Kidney (tissue), 22 donors: Measurements from ENCODE around the gene SUPT5H. TPM values are rescaled to one million over a fixed set of nuclear protein-coding genes. Genes with fewer than 3 reads are reported as not detected.

Experiments used
- DNase-seq, 5 donors: peaks; one replicate each; pipeline ENCODE4 v3.0.0-alpha.2; 2013 to 2020
- FAIRE-seq: peaks from 2 replicates; lab custom pipeline; 2012; peaks lifted over from hg19 to GRCh38; lab: Jason Lieb, UNC
- H3K27ac ChIP-seq, 2 donors: one replicate each; pipeline ENCODE4 v1.7.0; 2013; ENCODE audit warnings: low read depth in 2 of 2, low read length in 2 of 2, inconsistent platforms in 1 of 2
- H3K27me3 ChIP-seq: one replicate; pipeline ENCODE4 v1.7.1; 2013; ENCODE audit warnings: low read length, inconsistent platforms; ENCODE audit not compliant: control insufficient read depth, insufficient read depth
- H3K36me3 ChIP-seq, 3 donors: one replicate each; pipeline versions ENCODE4 v1.7.0 to v1.7.1; 2013; ENCODE audit warnings: low read length in 3 of 3, control low read depth in 1 of 3, inconsistent platforms in 1 of 3; ENCODE audit not compliant: insufficient read depth in 3 of 3, control insufficient read depth in 2 of 3
- H3K4me1 ChIP-seq, 3 donors: one replicate each; pipeline versions ENCODE4 v1.7.0 to v1.7.1; 2013; ENCODE audit warnings: low read length in 3 of 3, inconsistent platforms in 1 of 3, low read depth in 1 of 3; ENCODE audit not compliant: control insufficient read depth in 2 of 3, insufficient read depth in 2 of 3
- H3K4me3 ChIP-seq, 3 donors: one replicate each; pipeline versions ENCODE4 v1.7.0 to v1.8.1; 2013; ENCODE audit warnings: low read length in 3 of 3, control low read depth in 1 of 3, inconsistent platforms in 1 of 3
- H3K9ac ChIP-seq, 3 donors: one replicate each; pipeline versions ENCODE4 v1.7.0 to v1.7.1; 2013; ENCODE audit warnings: low read length in 3 of 3, control low read depth in 1 of 3, inconsistent platforms in 1 of 3
- H3K9me3 ChIP-seq, 3 donors: one replicate each; pipeline versions ENCODE4 v1.7.0 to v1.7.1; 2013; ENCODE audit warnings: low read length in 3 of 3, control low read depth in 1 of 3, inconsistent platforms in 1 of 3; ENCODE audit not compliant: control insufficient read depth in 2 of 3, insufficient read depth in 1 of 3
- intact Hi-C: fragments of 100-400 bp; cut with DNase I; formaldehyde crosslinking; loops from one replicate; pipeline ENCODE4 v1.11.1; 2022
- long read RNA-seq, 10 donors: library from polyadenylated mRNA in 1 of 10; unstranded in 1 of 10; transcript quantifications; one replicate each; pipeline ENCODE4 v2.0.0 and lab custom pipeline, GENCODE V29; 2021 to 2026
- polyA plus RNA-seq: library from polyadenylated mRNA; stranded (reverse); fragments of 350-450 nt; fragmentation: Illumina TruSeq; extraction: RNeasy Lipid Tissue Mini Kit (QIAGEN cat#74804); gene quantifications from one replicate; pipeline ENCODE4 v1.2.3, GENCODE V29; 2014; ENCODE audit warnings: low read depth, low replicate concordance; ENCODE audit not compliant: insufficient read depth
- total RNA-seq: library from RNA; stranded (reverse); fragmentation: NEBNext Ultra II Directional; extraction: Animal tissue kit (Norgen Biotek cat#: 25700); gene quantifications from one replicate; pipeline ENCODE4 v1.2.1, GENCODE V29; 2021
- TF ChIP-seq, protein P1 (sequence below): IDR thresholded peaks from 3 replicates; pipeline ENCODE4 v1.5.1; 2012; ENCODE audit warnings: mild to moderate bottlenecking, moderate library complexity, borderline replicate concordance; ENCODE audit not compliant: insufficient read depth; ENCODE audit errors: extremely low read depth
- donor health status: control.
- donor health status: control.
- donor health status: control.
- donor health status: control.
- donor health status: control.
- donor health status: DM: yes; HTN: yes; CAD: no.
- donor health status: Normal renal cell carcinoma (clear cell type).

SUPT5H gene
- total RNA-seq = 123 TPM
- 106 TPM for polyA plus RNA-seq
- long read RNA-seq, donor 1, partial matches to known transcripts = 0 of 2 reads
- long read RNA-seq, donor 1, other reads (novel, unspliced or antisense) = 0 of 2 reads
- long read RNA-seq, donor 2, partial matches to known transcripts = 0 of 6 reads
- long read RNA-seq, donor 2, other reads (novel, unspliced or antisense) = 0 of 6 reads
- long read RNA-seq, donor 3, partial matches to known transcripts = 5 of 11 reads
- long read RNA-seq, donor 3, other reads (novel, unspliced or antisense) = 0 of 11 reads
- long read RNA-seq, donor 4, partial matches to known transcripts = 0 of 4 reads
- long read RNA-seq, donor 4, other reads (novel, unspliced or antisense) = 0 of 4 reads
- long read RNA-seq, donor 5, partial matches to known transcripts = 0 of 1 reads
- long read RNA-seq, donor 5, other reads (novel, unspliced or antisense) = 0 of 1 reads
- long read RNA-seq, donor 6, partial matches to known transcripts = 0 of 3 reads
- long read RNA-seq, donor 6, other reads (novel, unspliced or antisense) = 0 of 3 reads
- long read RNA-seq, donor 7, transcript SUPT5H-218 (2 exons, 718 nt) = major isoform, 33 of 60 reads
- long read RNA-seq, donor 7, partial matches to known transcripts = 22 of 60 reads
- long read RNA-seq, donor 7, other reads (novel, unspliced or antisense) = 5 of 60 reads
- long read RNA-seq, donor 8, partial matches to known transcripts = 0 of 3 reads
- long read RNA-seq, donor 8, other reads (novel, unspliced or antisense) = 0 of 3 reads
- long read RNA-seq, donor 9 = 0 reads
- long read RNA-seq, donor 10, partial matches to known transcripts = 5 of 7 reads
- long read RNA-seq, donor 10, other reads (novel, unspliced or antisense) = 0 of 7 reads

DNA sequence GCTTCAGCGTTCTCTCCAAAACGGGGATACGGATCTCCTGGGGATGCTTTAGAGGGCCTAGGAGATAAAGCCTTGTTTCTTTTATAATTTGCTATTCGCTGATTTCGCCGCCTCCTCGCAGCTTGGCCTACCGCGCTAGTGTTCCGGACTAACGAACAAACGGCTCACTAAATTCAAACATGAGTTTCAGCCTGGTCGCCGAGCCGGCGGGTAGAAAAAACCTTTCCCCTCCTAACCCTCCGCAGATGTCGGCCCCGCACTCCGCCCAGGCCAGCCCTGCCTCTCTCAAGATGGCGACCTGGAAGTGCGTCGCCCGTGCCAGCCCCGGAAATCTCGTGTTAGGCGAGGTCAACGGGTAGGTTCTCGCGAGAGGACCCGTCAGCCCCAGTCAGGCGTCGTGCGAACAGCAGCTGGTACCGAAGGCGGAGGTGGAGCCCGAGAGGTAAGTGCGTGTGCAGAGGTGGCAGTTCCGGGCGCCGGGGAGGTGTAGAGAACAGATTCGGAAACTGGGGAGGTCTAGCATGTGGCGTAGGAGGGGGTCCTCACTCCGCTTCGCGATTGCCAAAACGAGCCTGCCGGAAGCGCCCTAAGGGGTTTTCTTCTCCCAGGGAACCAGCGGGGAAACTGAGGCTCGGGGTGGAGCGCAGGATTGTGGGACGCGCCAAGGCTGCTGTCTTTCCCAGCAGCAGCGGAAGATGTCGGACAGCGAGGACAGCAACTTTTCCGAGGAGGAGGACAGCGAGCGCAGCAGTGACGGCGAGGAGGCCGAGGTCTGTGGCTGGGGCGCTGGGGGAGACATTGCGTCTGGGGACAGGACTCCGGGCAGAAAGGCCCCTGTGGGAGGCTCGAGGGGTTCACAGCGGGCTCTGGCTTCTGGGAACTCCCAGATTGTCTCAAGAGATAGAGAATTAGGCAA, at the start of gene SUPT5H:
TSS of gene SUPT5H (plus strand) at position 387 of the 916 bp plus-strand sequence. CDS start at position 696, 309 bp downstream.
- DNase-seq = peak; percentile 97 to 99 (median 98)
- Histone ChIP-seq H3K9ac (peak within 1 kb of the TSS; percentile 96 to 97 (median 97)), H3K27ac (peak within 1 kb of the TSS; percentile 90 to 95), H3K27me3 (no peaks in the 10 kb centered on the region), H3K4me1 (peaks cover 0 to 18% (median 0%) of the 10 kb centered on the region in 3 donors), H3K4me3 (peak within 1 kb of the TSS; percentile 87 to 97 (median 96)), H3K36me3 (peaks cover 0 to 6% (median 0%) of the 10 kb centered on the region in 3 donors), H3K9me3 (no peaks in the 10 kb centered on the region)
- TF ChIP-seq, protein P1, sequence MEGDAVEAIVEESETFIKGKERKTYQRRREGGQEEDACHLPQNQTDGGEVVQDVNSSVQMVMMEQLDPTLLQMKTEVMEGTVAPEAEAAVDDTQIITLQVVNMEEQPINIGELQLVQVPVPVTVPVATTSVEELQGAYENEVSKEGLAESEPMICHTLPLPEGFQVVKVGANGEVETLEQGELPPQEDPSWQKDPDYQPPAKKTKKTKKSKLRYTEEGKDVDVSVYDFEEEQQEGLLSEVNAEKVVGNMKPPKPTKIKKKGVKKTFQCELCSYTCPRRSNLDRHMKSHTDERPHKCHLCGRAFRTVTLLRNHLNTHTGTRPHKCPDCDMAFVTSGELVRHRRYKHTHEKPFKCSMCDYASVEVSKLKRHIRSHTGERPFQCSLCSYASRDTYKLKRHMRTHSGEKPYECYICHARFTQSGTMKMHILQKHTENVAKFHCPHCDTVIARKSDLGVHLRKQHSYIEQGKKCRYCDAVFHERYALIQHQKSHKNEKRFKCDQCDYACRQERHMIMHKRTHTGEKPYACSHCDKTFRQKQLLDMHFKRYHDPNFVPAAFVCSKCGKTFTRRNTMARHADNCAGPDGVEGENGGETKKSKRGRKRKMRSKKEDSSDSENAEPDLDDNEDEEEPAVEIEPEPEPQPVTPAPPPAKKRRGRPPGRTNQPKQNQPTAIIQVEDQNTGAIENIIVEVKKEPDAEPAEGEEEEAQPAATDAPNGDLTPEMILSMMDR = no peak
- intact Hi-C loops = no loop called here
- FAIRE-seq = no peak

DNA sequence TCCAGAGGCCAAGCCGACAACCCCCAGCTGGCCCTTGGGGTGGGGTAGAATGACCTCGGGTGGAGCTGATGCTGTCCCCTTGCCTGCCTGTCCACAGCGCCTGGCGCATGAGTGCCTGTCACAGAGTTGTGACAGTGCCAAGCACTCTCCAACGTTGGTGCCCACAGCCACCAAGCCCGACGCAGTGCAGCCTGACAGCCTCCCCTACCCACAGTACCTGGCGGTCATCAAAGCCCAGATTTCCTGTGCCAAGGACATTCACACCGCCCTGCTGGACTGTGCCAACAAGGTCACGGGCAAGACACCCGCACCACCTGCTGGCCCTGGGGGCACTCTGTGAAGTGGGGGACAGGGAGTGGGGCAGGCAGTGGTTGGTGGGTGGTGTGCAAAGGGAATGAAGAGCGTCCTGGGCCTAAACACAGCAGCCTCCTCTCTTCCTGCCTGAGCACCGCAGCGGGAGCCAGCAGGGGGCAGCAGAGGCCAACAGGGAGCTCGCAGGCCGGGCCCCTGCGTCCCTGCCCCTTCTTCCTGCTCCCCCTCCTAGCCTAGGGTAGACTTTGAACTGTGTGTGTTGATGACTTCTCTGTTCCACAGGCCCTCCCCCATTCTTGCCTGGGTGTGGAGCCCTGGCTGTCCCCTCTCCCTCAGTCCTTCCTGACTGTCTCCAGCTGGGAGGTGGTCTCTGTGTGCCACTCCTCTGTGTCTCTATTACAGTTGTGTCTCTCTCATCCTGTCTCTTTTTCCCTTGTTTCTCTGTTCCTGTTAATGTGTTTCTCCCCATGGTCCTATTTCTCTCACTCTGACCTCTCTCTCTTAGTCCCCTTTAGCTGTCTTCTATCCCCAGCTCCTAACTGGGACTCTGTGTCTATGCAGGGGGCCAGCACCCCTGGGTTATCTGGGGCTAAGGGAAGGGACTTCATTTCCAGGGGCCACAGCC, 47.8 kb upstream of the SUPT5H start:
- peak overlapping the region in 2 of 3 donors; percentile 64 to 69 for H3K9ac ChIP-seq

More for the DNA sequence above, 47.8 kb upstream of the SUPT5H start:
- DNase-seq = peak; percentile 83 to 96 (median 90)
- Histone ChIP-seq H3K36me3 (peaks cover 2 to 12% (median 10%) of the 10 kb centered on the region in 3 donors), H3K4me3 (peak overlapping the region in 1 of 3 donors; percentile 29), H3K9me3 (no peaks in the 10 kb centered on the region), H3K4me1 (peaks cover 3 to 35% (median 23%) of the 10 kb centered on the region in 3 donors), H3K27ac (peak overlapping the region; percentile 85 to 92), H3K27me3 (no peaks in the 10 kb centered on the region)
- FAIRE-seq = no peak
- intact Hi-C loops = no loop called here
- TF ChIP-seq, protein P1 = peak; percentile 97
